IPS-NIHi11 (cell line): ENCODE measurements around the gene SEMA4G.

ENCODE experiments used
- DNase-seq: peaks from one replicate; pipeline ENCODE4 v3.0.0; 2012; ENCODE audit warnings: mixed read lengths, low spot score

SEMA4G gene

GRCh38 chr10:100988166-100988565 is 18.9 kb downstream of the SEMA4G start:
- DNase-seq: no peak

- no peak for DNase-seq
These were observed 19.8 kb downstream of the SEMA4G start for GRCh38 chr10:100989088-100989487.

GRCh38 chr10:100993986-100994708 is 24.8 kb downstream of the SEMA4G start:
- no peak for DNase-seq

- no peak for DNase-seq
These were observed 25.9 kb downstream of the SEMA4G start for GRCh38 chr10:100995181-100995580.

GRCh38 chr10:100996678-100997359 is 27.5 kb downstream of the SEMA4G start:
- DNase-seq: peak; percentile 86

GRCh38 chr10:100997360-100998182 is 28.3 kb downstream of the SEMA4G start:
- DNase-seq: peak; percentile 86

- peak; percentile 82 for DNase-seq
These were observed 29.1 kb downstream of the SEMA4G start for GRCh38 chr10:100998183-100998990.

GRCh38 chr10:100998991-100999741 is 29.9 kb downstream of the SEMA4G start:
- peak; percentile 90 for DNase-seq

- DNase-seq: no peak
These were observed 30.4 kb downstream of the SEMA4G start, which contains the start of gene LZTS2 for GRCh38 chr10:100999742-101000126. Gene LZTS2, plus strand, starts transcription at chr10:100999808. Its CDS starts 2,731 bp downstream, at chr10:101002539.

GRCh38 chr10:101000127-101000914 is 31.0 kb downstream of the SEMA4G start:
- no peak for DNase-seq

- DNase-seq: no peak
These were observed 31.8 kb downstream of the SEMA4G start for GRCh38 chr10:101000915-101001658.

GRCh38 chr10:101001659-101002035 is 32.3 kb downstream of the SEMA4G start:
- DNase-seq: no peak

GRCh38 chr10:101002456-101002855 is 33.2 kb downstream of the SEMA4G start:
- no peak for DNase-seq

- no peak for DNase-seq
These were observed 34.4 kb downstream of the SEMA4G start for GRCh38 chr10:101003639-101004206.

GRCh38 chr10:101005361-101005760 is 36.1 kb downstream of the SEMA4G start:
- DNase-seq: no peak

GRCh38 chr10:101005869-101006567 is 36.7 kb downstream of the SEMA4G start:
- DNase-seq: no peak

GRCh38 chr10:101006593-101007098 is 37.3 kb downstream of the SEMA4G start:
- no peak for DNase-seq

- no peak for DNase-seq
These were observed 37.9 kb downstream of the SEMA4G start for GRCh38 chr10:101007099-101007711.
